ENCODE results near the gene DPH2.

DNA sequence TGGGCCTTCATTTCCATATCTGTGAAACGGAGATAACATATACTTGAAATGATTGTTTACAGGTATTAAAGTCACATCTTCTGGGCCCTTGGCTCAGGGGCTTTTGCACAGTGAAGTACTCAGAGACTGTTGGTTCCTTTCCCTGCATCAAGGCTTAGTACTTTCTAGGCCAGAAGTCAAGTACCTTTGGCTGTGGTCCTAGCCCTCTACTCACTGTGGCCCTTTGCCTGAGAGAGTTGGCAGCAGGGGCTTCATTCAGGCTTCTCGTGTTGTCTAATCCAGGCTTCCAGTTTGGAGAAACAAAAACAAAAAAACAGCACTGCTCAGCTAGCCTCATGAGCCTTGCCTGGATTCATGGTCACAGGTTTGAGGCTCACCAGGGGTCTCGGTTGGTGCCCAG is 8.1 kb upstream of the DPH2 start:
- TF ChIP-seq POLR2A (IDR thresholded peaks at IDR 0.05) (no peak), POLR2AphosphoS5 (IDR thresholded peaks at IDR 0.05) (no peak)
- TF ChIP-seq, protein P1, sequence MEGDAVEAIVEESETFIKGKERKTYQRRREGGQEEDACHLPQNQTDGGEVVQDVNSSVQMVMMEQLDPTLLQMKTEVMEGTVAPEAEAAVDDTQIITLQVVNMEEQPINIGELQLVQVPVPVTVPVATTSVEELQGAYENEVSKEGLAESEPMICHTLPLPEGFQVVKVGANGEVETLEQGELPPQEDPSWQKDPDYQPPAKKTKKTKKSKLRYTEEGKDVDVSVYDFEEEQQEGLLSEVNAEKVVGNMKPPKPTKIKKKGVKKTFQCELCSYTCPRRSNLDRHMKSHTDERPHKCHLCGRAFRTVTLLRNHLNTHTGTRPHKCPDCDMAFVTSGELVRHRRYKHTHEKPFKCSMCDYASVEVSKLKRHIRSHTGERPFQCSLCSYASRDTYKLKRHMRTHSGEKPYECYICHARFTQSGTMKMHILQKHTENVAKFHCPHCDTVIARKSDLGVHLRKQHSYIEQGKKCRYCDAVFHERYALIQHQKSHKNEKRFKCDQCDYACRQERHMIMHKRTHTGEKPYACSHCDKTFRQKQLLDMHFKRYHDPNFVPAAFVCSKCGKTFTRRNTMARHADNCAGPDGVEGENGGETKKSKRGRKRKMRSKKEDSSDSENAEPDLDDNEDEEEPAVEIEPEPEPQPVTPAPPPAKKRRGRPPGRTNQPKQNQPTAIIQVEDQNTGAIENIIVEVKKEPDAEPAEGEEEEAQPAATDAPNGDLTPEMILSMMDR (IDR thresholded peaks at IDR 0.05), result no peak

Data from gastroesophageal sphincter (tissue), 3 donors.